Measurements from ENCODE around the gene HS3ST3B1.

Gene HS3ST3B1

GRCh38 chr17:14317383-14317782 lies 16.5 kb downstream of the HS3ST3B1 start:
- H3K27ac ChIP-seq = no peak overlapping the region
- TF ChIP-seq CTCF (conservative IDR thresholded peaks at IDR 0.05) (no peak), ZFX (IDR thresholded peaks at IDR 0.05) (no peak)

GRCh38 chr17:14318109-14318917 lies 17.4 kb downstream of the HS3ST3B1 start:
- no peak for TF ChIP-seq ZFX (IDR thresholded peaks at IDR 0.05)
- no peak for TF ChIP-seq CTCF (conservative IDR thresholded peaks at IDR 0.05)
- no peak overlapping the region for H3K27ac ChIP-seq

DNA sequence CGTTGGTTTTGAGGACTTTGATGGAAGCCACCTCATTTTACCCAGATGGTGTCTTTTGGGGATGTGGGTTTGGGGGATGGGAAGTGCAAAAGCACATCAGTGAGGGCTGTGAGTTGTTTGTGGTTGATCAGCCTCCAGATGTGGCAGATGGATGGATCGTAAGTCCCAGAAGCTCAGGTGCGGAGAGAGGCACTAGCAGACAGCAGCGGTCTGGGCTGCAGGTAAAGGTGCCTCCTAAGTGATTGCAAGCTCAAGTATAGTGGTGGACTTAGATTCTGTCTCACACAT lies 18.0 kb downstream of the HS3ST3B1 start:
- TF ChIP-seq ZFX (IDR thresholded peaks at IDR 0.05) (no peak), CTCF (conservative IDR thresholded peaks at IDR 0.05) (no peak)
- no peak overlapping the region for H3K27ac ChIP-seq

DNA sequence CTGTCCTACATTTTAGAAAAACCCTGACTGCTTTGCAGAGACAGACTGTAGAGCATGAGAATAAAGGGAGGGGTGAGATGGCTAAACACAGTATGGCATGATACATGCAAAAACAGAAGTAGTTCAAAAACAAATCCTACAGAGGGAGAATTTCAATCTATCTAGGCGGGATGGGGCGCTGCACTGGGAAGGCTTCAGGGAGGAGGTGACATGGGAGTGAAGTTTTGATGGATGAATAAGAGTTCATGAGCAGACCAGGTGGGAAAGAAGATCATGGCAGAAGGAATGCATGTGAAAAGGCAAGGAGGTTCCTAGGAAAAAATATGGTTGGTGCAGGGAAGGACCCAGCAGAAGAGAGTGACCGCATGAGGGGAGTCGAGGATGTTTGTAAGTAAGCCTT lies 19.2 kb downstream of the HS3ST3B1 start:
- H3K27ac ChIP-seq = no peak overlapping the region
- no peak for TF ChIP-seq ZFX (IDR thresholded peaks at IDR 0.05)
- TF ChIP-seq CTCF (conservative IDR thresholded peaks at IDR 0.05) = no peak

GRCh38 chr17:14320734-14321475 lies 20.0 kb downstream of the HS3ST3B1 start:
- TF ChIP-seq CTCF (conservative IDR thresholded peaks at IDR 0.05) (no peak), ZFX (IDR thresholded peaks at IDR 0.05) (no peak)
- H3K27ac ChIP-seq = no peak overlapping the region

GRCh38 chr17:14321476-14321949 lies 20.6 kb downstream of the HS3ST3B1 start:
- TF ChIP-seq CTCF (conservative IDR thresholded peaks at IDR 0.05) (no peak), ZFX (IDR thresholded peaks at IDR 0.05) (no peak)
- no peak overlapping the region for H3K27ac ChIP-seq

All from C4-2B (cell line).